ENCODE measurements around the gene SH3GLB1. TPM values are rescaled to one million over a fixed set of nuclear protein-coding genes. Genes with fewer than 3 reads are reported as not detected.
A peak's percentile ranks its signal among the peaks of the same experiment; 100 is the strongest.

The SH3GLB1 gene
- total and polyA plus RNA-seq, 9 donors = 72.4 to 146 (median 138) TPM

DNA sequence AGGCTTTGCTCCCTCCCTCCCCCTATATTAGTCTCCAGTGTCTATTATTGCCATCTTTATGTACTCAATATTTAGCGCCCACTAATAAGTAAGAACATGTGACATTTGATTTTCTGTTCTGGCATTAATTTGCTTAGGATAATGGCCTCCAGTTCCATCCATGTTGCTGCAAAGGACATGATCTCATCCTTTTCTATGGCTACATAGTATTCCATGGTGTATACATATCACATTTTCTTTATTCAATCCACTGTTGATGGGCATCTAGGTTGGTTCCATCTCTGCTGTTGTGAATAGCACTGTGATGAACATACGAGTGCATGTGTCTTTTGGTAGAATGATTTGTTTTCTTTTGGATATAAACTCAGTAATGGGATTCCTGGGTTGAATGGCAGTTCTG is 61.3 kb downstream of the SH3GLB1 start:
- H3K9me3 ChIP-seq (replicated peaks; ENCODE audit: control insufficient read depth, low read depth, low read length) = peaks cover 6% of the 10 kb centered on the region
- H3K4me1 ChIP-seq (ENCODE audit: control insufficient read depth, insufficient read depth, low read length) = no peaks in the 10 kb centered on the region
- no CpG with 5 or more reads among the region's 2 CpGs for WGBS (ENCODE audit: insufficient coverage)

GRCh38 chr1:86768554-86768953 is 64.2 kb downstream of the SH3GLB1 start:
- DNase-seq = no peak
- Histone ChIP-seq H3K9me3 (replicated peaks; ENCODE audit: control insufficient read depth, low read depth, low read length) (peaks cover 6% of the 10 kb centered on the region), H3K4me3 (ENCODE audit: low read length) (no peak overlapping the region), H3K27ac (ENCODE audit: low read length) (no peak overlapping the region), H3K36me3 (ENCODE audit: control insufficient read depth, insufficient read depth, low read length) (no peaks in the 10 kb centered on the region), H3K27me3 (ENCODE audit: control insufficient read depth, insufficient read depth, low read length) (no peaks in the 10 kb centered on the region), H3K4me1 (ENCODE audit: control insufficient read depth, insufficient read depth, low read length) (peaks cover 2% of the 10 kb centered on the region)

More for the DNA sequence above, 61.3 kb downstream of the SH3GLB1 start:
- H3K4me3 ChIP-seq (ENCODE audit: low read length) = no peak overlapping the region
- no peaks in the 10 kb centered on the region for H3K27me3 ChIP-seq (ENCODE audit: control insufficient read depth, insufficient read depth, low read length)
- DNase-seq = no peak
- no peak overlapping the region for H3K27ac ChIP-seq (ENCODE audit: low read length)
- H3K36me3 ChIP-seq (ENCODE audit: control insufficient read depth, insufficient read depth, low read length) = no peaks in the 10 kb centered on the region

GRCh38 chr1:86769065-86769464 is 64.7 kb downstream of the SH3GLB1 start:
- Histone ChIP-seq H3K4me3 (ENCODE audit: low read length) (no peak overlapping the region), H3K4me1 (ENCODE audit: control insufficient read depth, insufficient read depth, low read length) (peaks cover 6% of the 10 kb centered on the region), H3K27me3 (ENCODE audit: control insufficient read depth, insufficient read depth, low read length) (no peaks in the 10 kb centered on the region), H3K36me3 (ENCODE audit: control insufficient read depth, insufficient read depth, low read length) (no peaks in the 10 kb centered on the region), H3K27ac (ENCODE audit: low read length) (no peak overlapping the region), H3K9me3 (replicated peaks; ENCODE audit: control insufficient read depth, low read depth, low read length) (peaks cover 6% of the 10 kb centered on the region)
- DNase-seq = no peak
- WGBS (ENCODE audit: insufficient coverage) = no CpG with 5 or more reads among the region's 4 CpGs

- no peaks in the 10 kb centered on the region for H3K27me3 ChIP-seq (ENCODE audit: control insufficient read depth, insufficient read depth, low read length)
- no peaks in the 10 kb centered on the region for H3K36me3 ChIP-seq (ENCODE audit: control insufficient read depth, insufficient read depth, low read length)
- no peaks in the 10 kb centered on the region for H3K9me3 ChIP-seq (replicated peaks; ENCODE audit: control insufficient read depth, low read depth, low read length)
- peak overlapping the region; percentile 81 for H3K27ac ChIP-seq (ENCODE audit: low read length)
- H3K4me3 ChIP-seq (ENCODE audit: low read length) = no peak overlapping the region
- WGBS (ENCODE audit: insufficient coverage) = 100% methylated on average over 1 of the region's 5 CpGs
- H3K4me1 ChIP-seq (ENCODE audit: control insufficient read depth, insufficient read depth, low read length) = peaks cover 15% of the 10 kb centered on the region
- DNase-seq = no peak
These were observed 69.2 kb downstream of the SH3GLB1 start for GRCh38 chr1:86773341-86774288.

GRCh38 chr1:86774305-86775295 is 70.2 kb downstream of the SH3GLB1 start:
- peak; percentile 86 for DNase-seq
- H3K27me3 ChIP-seq (ENCODE audit: control insufficient read depth, insufficient read depth, low read length) = no peaks in the 10 kb centered on the region
- no peaks in the 10 kb centered on the region for H3K36me3 ChIP-seq (ENCODE audit: control insufficient read depth, insufficient read depth, low read length)
- WGBS (ENCODE audit: insufficient coverage) = no CpG with 5 or more reads among the region's 11 CpGs
- no peaks in the 10 kb centered on the region for H3K9me3 ChIP-seq (replicated peaks; ENCODE audit: control insufficient read depth, low read depth, low read length)
- no peak overlapping the region for H3K4me3 ChIP-seq (ENCODE audit: low read length)
- peaks cover 15% of the 10 kb centered on the region for H3K4me1 ChIP-seq (ENCODE audit: control insufficient read depth, insufficient read depth, low read length)
- H3K27ac ChIP-seq (ENCODE audit: low read length) = peak overlapping the region; percentile 81

GRCh38 chr1:86775395-86775794 is 71.0 kb downstream of the SH3GLB1 start:
- Histone ChIP-seq H3K9me3 (replicated peaks; ENCODE audit: control insufficient read depth, low read depth, low read length) (no peaks in the 10 kb centered on the region), H3K4me3 (ENCODE audit: low read length) (no peak overlapping the region), H3K36me3 (ENCODE audit: control insufficient read depth, insufficient read depth, low read length) (no peaks in the 10 kb centered on the region), H3K27me3 (ENCODE audit: control insufficient read depth, insufficient read depth, low read length) (no peaks in the 10 kb centered on the region), H3K27ac (ENCODE audit: low read length) (no peak overlapping the region), H3K4me1 (ENCODE audit: control insufficient read depth, insufficient read depth, low read length) (peaks cover 15% of the 10 kb centered on the region)
- WGBS (ENCODE audit: insufficient coverage) = 57% methylated on average over 1 of the region's 1 CpG
- no peak for DNase-seq

- WGBS (ENCODE audit: insufficient coverage) = no CpG with 5 or more reads among the region's 2 CpGs
These were observed 71.7 kb downstream of the SH3GLB1 start for GRCh38 chr1:86776108-86776507.

GRCh38 chr1:86778569-86779239 is 74.3 kb downstream of the SH3GLB1 start:
- Histone ChIP-seq H3K36me3 (ENCODE audit: control insufficient read depth, insufficient read depth, low read length) (no peaks in the 10 kb centered on the region), H3K27me3 (ENCODE audit: control insufficient read depth, insufficient read depth, low read length) (no peaks in the 10 kb centered on the region), H3K27ac (ENCODE audit: low read length) (no peak overlapping the region), H3K4me3 (ENCODE audit: low read length) (no peak overlapping the region), H3K9me3 (replicated peaks; ENCODE audit: control insufficient read depth, low read depth, low read length) (no peaks in the 10 kb centered on the region), H3K4me1 (ENCODE audit: control insufficient read depth, insufficient read depth, low read length) (peaks cover 13% of the 10 kb centered on the region)
- no peak for DNase-seq
- WGBS (ENCODE audit: insufficient coverage) = no CpG with 5 or more reads among the region's 2 CpGs

More at GRCh38 chr1:86776108-86776507, 71.7 kb downstream of the SH3GLB1 start:
- H3K4me3 ChIP-seq (ENCODE audit: low read length) = no peak overlapping the region
- H3K9me3 ChIP-seq (replicated peaks; ENCODE audit: control insufficient read depth, low read depth, low read length) = no peaks in the 10 kb centered on the region
- H3K27ac ChIP-seq (ENCODE audit: low read length) = no peak overlapping the region
- H3K36me3 ChIP-seq (ENCODE audit: control insufficient read depth, insufficient read depth, low read length) = no peaks in the 10 kb centered on the region
- peaks cover 15% of the 10 kb centered on the region for H3K4me1 ChIP-seq (ENCODE audit: control insufficient read depth, insufficient read depth, low read length)
- H3K27me3 ChIP-seq (ENCODE audit: control insufficient read depth, insufficient read depth, low read length) = no peaks in the 10 kb centered on the region
- DNase-seq = no peak

GRCh38 chr1:86779308-86780191 is 75.2 kb downstream of the SH3GLB1 start:
- Histone ChIP-seq H3K4me3 (ENCODE audit: low read length) (no peak overlapping the region), H3K9me3 (replicated peaks; ENCODE audit: control insufficient read depth, low read depth, low read length) (no peaks in the 10 kb centered on the region), H3K27ac (ENCODE audit: low read length) (no peak overlapping the region), H3K4me1 (ENCODE audit: control insufficient read depth, insufficient read depth, low read length) (peaks cover 8% of the 10 kb centered on the region), H3K27me3 (ENCODE audit: control insufficient read depth, insufficient read depth, low read length) (no peaks in the 10 kb centered on the region), H3K36me3 (ENCODE audit: control insufficient read depth, insufficient read depth, low read length) (no peaks in the 10 kb centered on the region)
- WGBS (ENCODE audit: insufficient coverage) = 78% methylated on average over 5 of the region's 8 CpGs
- DNase-seq = peak; percentile 30

All from muscle of leg (tissue), 11 donors.